GM21723 (cell line): ENCODE measurements around the gene TMEM150A.
"Not testable (repeated sequence)": the region's sequence is repeated elsewhere in the genome, so short reads cannot be mapped to it uniquely, and the experiment has no call there.

Source experiments
- ATAC-seq: cut with Tn5 transposase; IDR thresholded peaks from one replicate; pipeline ENCODE4 v1.9.1; 2021; ENCODE audit warnings: mild to moderate bottlenecking, moderate library complexity; ENCODE audit not compliant: unreplicated experiment

TMEM150A gene

DNA sequence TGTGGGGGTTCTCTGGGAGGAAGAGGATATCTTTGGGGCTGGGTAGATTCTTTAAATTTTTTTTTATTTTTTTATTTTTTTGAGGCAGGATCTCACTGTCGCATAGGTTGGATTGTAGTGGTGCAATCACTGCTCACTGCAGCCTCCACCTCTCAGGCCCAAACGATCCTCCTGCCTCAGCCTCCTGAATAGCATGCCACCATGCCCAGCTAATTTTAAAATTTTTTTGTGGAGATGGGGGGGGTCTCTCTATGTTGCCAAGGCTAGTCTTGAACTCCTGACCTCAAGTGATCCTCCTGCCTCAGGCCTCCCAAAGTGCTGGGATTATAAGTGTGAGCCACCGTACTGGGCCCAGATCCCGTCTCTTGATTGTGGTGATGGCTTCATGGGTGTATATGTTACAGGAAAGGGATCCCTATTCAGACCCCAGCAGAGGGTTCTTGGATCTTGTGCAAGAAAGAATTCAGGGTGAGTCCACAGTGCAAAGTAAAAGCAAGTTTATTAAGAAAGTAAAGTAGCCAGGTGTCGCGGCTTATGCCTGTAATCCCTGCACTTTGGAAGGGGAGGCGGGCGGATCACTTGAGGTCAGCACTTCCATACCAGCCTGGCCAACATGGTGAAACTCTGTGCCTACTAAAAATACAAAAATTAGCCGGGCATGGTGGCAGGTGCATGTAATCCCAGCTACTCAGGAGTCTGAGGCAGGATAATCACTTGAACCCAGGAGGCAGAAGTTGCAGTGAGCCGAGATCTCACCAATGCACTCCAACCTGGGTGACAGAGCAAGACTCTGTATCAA is 11.4 kb upstream of the TMEM150A start:
- no peak for ATAC-seq

DNA sequence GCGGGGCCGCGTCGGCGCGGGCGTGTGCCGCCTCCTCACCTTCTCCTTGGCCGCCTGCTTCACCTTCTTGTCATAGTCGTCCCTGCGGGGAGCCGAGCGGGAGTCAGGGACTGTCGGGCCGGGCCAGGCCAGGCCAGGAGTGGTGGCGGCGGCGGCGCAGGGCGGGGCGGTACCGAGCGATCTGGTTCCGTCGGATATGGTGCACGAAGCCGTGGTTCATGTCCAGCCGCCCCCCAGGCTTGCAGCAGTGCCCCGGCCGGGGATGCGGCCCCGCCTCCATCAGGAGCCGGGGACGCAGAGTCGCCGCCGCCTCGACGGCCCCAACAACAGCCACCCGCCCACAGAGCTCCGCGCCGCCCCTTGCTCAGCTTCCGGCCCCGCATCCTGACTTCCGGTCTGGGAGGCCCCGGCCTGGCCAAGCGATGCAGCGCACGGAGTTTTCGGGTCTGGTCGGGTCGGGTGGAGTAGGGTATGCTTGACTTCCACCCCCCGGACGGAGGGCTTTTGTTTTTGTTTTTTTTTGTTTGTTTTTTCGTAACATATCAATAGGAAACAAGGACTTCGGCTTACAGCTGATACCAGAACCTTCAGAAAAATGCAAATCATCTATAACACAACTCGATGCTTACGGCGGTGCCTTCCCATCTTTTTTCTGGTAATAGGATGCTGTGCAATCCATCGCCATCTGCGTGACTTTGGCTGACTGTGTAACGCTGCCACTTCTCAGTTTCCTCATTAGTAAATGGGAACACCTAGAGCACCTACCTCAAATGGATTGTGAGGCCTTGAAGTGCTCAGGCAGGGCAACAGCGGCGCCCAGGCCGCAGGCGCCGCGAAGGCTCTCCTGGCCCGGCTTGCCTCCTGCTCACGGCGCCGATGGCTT is 9.4 kb upstream of the TMEM150A start, which contains the start of gene C2orf68:
TSS of gene C2orf68 (minus strand) at position 362 of the 883 bp plus-strand sequence. CDS start at position 280, 82 bp downstream.
- peak; percentile 77 for ATAC-seq

DNA sequence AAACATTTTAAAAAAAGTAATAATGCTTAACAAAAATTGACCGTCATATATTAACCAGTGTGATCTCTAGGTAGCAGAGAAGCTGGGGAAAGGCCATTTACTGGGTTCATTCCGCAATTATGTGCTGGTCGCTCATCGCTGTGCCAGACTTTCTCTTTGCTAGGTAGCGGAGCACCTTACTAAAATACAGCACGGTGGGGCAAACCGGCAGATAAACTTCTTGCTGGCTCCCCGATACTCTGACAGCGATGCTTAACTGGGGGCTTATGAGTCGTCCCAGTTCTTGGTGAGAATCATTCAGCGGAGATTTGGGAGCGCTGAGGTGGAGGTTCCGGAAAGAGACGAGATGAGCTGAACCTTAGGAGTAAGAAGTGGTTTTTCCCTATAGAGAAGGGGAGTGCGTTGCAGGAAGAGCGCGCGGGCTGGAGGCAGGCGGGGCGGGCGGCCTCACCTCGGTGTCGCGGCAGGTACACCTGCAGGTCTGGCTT is 8.8 kb upstream of the TMEM150A start:
- no peak for ATAC-seq

DNA sequence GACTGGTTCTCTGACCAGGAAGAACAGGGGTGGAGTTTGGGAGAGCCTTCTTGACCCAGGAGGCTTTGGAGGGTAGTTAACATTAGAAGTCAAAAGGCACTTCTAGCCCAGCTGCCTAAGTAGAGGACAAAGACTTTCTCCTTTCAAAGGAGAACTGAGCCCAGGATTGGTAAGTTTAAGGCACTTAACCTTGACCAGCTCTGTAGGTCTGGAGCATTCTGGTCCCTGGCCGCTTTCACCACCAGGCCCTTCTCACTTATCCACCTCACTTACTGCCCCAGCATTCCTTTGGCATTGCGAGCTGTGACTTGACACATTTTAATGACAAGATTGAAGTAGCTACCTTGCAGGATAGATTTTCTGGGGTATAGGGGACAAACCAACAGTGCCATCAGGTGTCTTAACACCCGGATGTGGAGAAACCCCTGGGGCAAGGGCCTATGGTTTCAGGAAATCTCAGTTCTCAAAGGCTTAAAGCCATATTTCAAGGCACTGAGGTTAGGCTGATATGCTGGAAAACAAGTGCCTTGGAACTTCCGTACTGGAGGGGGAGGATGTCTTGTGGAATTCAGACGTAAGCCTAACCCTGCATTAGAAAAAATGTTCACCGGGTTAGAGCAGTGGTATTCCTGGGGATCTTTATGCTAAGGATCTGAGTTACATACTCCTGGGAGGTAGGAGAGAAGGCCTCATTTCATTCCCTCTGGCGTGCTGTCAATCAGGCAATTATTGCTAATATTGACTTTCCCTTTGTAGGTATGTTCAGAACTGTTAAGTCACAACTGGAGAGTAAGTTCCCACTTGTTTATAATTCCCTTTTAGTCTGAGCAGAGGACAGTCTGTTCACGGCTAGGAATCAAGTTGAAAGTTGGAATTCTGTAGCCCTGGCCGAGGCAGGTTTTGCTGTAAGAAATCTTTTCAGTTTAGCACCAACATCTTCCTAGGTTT is 5.0 kb upstream of the TMEM150A start:
- ATAC-seq, result no peak

DNA sequence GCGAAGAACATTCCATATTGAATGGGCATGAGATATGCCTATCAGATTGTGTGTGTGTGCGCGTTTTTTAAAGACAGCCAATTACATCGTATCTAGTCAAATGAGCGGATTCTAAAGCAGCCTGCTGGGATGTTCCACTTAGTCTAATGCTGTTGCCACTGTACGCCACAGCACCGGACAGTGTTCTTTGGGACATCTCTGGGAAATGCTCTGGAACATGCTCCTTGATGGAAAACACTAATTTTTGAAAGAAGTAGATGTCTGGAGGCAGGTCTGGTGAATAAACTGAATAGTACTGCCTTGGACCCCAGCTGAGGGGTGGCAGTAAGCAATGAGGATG is 3.6 kb upstream of the TMEM150A start:
- ATAC-seq, result no peak

DNA sequence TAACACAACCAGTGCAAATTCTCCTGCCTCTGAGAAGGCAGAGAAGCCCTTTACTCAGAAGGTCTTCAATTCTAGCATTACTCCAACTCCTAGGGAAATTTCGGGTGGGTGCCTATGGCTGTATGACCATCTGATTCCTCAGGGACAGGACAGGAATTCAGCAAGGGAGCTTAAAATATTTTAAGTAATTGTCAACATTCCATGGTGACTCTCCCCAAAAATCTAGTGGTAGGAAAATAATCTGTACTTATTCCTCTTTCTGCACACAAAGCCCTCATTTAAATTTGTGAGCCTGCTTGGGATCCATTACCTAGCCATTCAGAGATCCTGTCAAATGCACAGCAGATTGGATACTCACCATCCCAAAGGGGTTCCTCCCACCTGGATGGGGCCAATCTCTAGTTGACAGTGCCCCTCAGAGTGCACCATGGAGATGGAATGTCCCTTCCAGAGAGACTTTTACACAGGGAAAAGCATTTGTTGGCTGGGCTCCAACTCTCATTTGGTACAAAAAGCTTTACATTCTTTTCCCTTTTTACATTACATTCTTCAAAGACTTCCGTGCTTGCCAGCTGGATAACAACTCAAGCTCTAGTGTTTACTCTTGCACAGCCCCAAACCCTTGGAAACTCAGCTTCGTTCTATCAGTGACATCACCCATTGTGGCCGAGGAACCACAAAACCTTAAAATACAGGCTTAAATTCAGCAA is 3.1 kb upstream of the TMEM150A start:
- no peak for ATAC-seq

DNA sequence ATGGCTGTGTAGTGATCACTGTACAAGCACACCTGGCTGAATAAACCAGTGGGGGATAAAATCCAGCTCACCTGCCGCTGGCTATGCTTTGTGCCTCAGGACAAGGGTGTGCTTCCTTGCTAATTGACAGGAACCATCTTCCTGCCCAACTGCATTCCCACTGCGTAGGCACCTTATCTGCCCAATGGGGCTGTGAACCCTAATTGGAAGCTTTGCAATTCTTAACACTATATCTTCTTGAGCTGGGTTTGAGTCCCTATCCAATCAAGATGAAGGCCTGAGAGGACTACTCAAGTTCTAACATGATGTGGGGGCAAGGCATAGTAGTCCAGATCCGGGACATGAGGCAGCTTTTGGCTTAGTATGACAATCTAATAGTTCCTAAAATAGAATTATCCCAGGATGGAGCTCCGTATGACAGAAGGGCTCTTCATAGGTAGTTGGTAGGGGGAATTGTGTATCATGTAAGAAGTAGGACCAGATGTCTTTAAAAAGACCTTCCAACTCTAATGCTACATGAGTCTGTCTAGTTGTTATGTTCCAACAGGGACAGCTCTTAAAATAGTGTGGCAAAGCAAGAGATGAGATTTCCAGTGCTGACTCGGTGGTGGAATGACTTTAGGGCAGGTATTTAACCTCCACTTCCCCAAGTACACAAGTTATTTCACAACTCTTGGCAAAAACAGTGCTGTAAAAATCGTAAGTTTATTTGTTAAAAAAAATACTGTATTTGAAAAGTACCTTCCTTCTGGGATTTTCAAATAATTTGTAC is 2.3 kb upstream of the TMEM150A start:
- no peak for ATAC-seq

DNA sequence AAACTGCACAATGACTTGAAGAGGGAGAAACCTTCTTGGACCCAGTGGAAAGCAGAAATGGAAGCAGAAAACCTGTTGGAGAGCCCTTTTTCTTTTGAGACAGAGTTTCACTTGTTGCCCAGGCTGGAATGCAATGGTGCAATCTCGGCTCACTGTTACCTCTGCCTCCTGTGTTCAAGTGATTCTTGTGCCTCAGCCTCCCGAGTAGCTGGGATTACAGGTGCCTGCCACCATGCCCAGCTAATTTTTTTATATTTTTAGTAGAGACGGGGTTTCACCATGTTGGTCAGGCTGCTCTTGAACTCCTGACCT is 1.6 kb upstream of the TMEM150A start:
- ATAC-seq, result not testable (repeated sequence)

DNA sequence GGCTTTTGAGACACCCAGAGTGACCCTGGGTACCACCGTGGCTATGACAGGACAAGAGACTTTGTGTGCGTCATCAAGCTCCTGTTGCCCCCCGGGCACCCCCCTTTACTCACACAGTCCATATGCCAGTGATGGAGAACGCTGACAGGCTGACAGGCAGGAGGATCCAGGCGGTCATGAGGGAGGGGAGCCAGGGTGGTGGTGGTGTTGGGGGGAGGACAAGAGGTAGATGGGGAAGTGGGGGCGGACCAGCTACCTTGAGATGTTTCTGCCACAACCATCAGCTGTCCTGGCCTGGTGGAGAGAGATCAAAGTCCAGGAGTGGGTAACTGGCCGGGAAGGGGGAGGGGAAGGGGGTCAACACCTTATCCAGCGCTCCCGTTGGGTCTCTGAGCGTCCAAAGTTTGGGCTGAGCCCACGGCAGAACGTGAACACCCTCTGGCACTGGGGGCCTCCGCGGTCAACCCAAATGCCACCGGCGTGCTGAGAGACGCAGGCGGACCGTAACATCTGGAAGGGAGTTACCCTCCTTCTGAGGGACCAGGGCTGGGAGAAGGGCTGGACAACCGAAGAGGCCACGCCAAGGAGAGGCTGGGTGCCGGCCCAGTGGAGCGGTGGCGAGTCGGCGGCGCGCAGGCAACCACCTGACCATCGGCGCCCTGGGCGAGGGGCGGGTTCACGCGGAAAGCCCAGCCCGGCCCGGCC is 575 bp downstream of the TMEM150A start:
- peak; percentile 44 for ATAC-seq

DNA sequence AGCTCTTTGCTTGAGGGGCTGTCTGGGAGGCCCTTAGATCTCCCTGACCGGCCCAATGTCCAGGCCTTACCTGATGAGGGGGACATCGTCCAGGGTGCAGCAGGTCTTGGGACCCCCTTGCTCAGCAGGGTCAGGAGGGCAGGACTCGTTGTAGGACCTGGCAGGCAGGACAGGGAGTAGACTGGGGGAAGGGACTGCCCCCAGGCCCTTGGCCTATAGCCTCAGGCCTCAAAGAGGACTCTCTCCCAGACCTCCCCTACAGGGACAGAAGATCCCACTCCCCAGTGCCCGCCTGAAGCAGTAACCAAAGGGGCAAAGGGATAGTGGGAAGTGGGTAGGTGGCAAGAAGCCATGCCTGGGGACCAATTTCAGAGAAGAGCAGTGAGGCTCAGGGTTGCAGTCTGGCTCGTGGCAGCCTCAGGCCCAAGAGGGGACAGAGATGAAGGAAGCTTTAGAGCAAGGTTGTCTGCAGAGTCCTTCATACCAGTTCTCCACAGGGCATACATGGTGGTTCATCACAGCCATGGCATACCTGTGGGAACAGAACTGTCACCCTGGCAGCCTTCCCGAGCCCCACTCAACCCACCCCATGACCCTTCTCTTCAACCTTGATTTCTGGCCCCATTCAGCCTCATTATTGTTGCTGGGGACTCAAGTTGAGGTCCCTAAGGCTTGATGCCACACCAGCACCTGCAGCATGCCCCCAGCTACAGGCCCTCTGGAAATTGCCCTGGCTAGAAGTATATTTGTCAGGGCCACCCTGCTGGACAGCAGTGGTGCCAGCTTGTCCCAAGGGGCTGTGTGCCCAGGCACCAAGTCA is 1.3 kb downstream of the TMEM150A start:
- ATAC-seq, result no peak

DNA sequence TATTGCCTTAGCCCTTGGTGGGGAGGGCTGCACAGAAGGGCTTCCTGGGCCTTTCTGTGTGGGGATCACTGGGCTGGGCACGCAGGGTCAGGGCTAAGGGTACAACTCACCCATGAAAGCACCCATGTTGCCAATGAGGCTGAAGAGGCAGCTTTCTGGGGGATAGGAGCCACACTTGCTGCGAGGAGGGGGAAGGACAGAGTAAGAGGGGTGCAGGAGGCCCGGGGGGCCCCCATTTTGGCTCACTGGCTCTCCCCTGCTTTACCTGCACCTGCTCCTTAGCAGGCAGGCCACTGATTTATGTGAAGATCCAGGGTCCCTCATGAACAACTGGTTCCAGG is 2.3 kb downstream of the TMEM150A start:
- ATAC-seq, result no peak

DNA sequence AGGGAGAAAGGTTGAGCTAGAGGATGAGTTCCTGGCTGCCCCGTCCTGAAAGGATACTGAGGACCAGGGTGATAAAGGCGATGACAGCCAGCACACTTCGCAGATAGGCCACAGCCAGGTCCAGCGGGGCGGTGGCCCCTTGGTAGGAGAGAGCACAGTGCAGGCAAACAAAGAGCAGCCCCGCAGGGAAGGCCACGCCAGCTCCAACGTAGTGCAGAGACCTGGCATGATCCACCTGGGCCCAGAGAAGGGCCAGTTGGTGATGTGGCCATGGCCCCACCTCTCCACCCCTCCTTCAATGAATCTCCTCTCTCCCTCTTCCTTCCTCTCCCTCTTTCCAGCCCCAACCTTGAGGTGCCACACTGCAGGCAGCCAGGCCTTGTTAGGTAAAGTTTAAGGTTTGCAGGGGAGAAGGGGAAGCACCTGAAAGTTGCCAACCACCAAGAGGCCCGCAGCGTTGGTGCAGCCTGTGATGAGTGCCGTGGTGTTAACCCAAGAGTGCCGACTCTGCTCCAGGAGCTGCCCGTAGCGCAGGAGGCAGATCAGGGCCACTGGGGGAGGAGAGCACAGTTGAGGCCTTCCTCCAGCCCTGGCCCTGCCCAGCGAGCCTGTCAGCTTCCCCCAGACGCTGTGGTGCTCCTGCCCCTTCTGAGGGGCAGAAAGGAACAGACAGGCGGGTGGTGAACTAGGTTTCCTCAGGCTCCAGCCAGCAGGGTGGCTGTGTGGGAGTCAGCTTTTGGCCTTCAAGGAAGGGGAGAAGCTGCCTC is 2.8 kb downstream of the TMEM150A start:
- no peak for ATAC-seq

DNA sequence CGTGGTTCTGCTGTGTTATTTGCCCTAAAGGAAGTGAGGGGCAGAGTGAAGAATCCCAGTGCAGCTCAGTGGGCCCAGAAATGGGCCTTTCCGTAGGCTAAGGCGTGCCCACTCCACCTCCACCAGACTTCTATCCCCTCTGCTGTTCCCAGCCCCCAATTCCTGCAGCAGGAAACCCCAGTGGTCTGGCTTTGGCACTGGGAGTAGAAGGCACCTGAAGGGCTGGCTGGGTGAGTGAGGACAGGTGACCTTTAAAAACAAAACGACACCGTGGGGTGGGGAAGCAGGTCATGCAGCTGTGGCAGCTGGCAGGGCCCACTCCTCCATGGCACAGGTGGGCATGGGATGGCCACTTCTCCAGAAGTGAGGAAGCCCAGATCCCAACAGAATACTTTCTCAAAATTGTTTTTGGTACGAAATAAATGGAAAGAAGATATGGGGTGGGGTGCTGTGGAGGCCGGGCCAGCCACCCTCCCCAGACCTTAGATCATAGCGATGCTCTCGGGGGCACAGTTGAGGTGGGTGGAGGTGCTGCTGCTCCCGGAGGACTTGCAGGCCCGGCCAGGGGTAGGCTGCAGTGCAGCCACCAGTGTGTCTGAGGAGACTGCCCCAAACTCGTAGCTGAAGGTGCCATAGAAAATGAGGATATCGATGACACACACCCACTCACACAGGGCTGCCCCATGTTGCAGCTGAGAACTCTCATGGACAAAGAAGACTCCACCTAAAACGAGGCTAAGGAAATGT is 3.7 kb downstream of the TMEM150A start:
- ATAC-seq, result no peak

DNA sequence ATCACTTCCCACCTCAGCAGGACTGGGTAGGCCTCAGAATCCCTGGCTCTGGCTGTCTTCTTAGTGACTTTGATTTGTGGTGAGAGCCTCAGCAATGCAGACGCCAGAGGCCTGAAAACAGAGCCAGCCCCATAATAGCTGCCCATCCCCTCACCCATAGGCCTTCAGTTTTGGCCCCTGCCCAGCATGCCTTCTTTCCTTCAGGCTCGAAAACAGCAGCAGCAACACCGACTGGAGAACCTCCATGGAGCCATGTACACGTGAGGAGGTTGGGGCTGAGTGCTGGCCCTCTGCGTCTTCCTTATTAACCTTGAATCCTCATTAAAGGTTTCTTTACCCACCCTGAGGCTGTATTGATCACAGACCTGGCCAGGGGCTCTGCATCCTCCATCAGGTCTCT is 5.3 kb downstream of the TMEM150A start:
- no peak for ATAC-seq

DNA sequence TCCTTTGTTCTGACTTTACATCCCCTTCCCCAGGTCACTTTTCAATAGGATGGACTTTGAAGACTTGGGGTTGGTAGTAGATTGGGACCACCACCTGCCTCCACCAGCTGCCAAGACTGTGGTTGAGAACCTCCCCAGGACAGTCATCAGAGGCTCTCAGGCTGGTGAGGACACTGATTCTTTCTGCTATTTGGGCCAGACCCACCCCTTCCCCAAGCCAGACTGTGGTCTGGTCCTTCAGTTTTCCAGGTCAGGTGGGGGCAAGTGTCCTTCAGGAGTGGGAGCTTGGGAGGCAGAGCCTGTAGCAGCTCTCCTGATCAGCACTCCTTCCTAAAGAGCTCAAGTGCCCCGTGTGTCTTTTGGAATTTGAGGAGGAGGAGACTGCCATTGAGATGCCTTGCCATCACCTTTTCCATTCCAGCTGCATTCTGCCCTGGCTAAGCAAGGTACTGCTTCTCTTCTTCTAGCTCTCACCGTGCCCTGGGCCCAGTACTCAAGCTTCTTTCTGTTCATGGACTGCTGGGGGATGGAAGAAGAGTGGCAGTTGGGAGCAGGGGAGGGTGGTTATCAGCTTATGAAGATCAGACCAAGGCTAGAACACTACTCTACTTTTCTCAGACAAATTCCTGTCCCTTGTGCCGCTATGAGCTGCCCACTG is 5.9 kb downstream of the TMEM150A start:
- ATAC-seq, result no peak

DNA sequence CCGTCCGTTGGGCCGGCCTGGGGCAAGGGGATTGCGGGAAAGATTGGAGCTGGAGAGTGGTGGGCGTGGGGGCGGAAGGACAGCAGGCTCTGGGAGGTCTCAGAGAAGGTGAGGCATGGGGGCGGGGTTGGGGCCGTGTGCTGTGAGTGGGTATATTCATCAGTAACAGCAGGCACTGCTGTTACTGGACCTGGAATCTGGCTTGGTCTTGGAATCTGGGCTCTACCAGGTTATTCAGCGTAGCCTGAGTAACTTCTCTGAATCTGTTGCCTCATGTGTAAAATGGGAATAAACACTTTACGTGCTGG is 6.5 kb downstream of the TMEM150A start:
- peak; percentile 2 for ATAC-seq
